GM18517 (cell line): Measurements from ENCODE around the gene TIMP2.
"Not testable (repeated sequence)": the region's sequence is repeated elsewhere in the genome, so short reads cannot be mapped to it uniquely, and the experiment has no call there.

Experiments
- ATAC-seq: cut with Tn5 transposase; IDR thresholded peaks from one replicate; pipeline ENCODE4 v1.9.1; 2021; ENCODE audit warnings: mild to moderate bottlenecking, moderate library complexity; ENCODE audit not compliant: unreplicated experiment

TIMP2 gene

DNA sequence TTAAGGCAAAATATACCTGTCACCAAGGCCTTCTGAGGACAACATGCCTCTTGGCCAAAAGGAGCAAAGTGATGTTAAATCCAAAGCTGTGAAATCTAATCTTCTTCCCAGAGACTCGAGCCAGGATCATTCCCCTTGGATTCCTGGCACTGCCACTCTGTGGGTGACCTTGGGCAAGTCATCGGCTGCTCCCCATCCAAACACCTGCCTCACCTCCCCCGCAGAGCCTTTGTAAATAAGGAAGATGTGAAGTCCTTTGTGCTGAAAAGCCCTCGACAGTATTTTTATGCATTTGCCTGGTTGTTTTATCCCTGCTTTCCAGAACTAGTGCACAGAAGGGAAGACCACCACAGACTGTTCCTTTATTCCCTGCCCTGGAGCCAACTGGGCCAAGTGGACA is 16.8 kb downstream of the TIMP2 start:
- no peak for ATAC-seq

DNA sequence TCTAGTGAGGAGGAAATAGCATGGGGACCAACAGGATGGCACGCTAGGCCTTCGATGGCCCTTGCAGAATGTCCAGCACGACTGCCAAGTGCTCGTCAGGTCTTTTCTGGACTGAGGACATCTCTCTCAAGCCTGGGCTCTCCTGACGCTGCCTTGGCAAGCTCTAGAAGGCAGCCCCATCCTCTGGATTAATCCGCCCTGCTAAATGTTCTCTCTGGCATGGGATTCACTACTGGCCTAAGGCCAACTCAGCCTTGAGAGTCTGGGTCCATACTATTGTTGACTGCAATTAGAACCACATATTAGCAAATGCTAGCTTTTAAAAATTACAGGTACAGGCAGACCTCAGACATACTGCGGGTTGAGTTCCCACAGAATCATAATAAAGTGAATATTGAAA is 19.6 kb downstream of the TIMP2 start:
- ATAC-seq = no peak

DNA sequence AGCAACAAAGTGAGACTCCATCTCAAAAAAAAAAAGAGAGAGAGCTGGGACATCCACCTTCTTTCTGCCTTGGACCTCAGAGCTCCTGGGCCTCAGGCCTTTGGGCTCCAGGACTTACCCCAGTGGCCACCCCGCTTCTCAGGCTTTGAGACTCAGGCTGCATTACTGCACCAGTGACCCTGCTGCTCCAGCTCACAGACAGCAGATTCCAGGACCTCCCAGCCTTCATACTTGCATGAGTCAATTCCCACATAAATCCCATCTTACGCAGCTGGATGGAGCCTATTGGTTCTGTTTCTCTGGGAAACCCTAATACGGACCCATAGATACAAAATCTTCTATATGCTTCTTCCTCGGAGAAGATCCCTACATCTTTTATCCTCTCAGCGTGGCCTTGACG is 20.1 kb downstream of the TIMP2 start:
- ATAC-seq = no peak

DNA sequence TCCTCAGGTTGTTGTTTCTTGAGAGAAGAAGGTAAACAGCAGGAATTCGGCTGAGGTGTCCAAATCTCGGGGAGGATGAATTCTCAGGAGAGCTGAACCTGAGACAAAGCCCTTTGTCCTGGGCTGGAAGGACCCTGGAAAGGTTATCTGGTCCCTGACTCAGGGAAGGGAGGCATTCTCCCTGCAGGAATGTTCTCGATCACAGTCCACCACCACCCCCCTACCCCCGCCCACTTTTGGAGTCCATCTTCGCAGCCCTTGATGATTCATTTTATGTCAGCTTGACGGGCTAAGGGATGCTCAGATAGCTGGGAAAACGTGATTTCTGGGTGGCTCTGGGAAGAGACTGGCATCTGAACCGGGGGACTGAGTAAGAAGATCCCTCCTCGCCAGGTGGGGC is 20.8 kb downstream of the TIMP2 start:
- no peak for ATAC-seq

DNA sequence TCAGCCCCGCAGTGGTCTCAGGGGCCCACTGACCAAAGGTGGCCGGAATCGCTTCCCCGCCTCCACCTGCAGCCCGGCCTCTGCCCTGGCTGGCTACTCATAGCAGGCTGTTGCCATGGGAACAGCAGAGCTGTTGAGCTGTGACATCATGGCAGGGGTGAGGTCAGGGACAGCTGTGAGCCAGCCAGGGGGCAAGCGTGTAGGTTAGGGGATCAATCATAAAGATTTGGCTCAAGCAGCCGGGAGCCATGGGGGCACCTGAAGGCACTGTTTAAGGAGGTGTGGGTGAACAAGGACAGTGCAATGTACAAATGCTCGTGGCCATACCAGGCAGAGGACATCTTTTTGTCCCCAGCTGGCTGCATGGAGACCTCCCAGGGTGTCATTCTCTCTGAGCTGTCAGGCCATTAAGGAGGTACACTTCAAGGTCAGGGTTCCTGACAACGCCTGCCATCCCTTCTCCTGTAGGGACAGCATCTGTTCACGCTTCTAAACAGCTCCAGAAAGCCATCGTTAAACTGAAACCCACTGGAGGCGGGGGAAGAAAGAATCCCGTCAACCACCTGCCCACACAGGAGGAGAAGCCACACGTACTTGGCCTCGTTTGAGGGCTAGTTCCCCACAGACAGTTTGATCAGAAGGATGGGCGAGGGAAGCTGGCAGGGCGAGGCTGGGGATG is 21.9 kb downstream of the TIMP2 start, which contains the start of gene CEP295NL:
CEP295NL (minus strand) TSS at position 101 of the 679 bp plus-strand sequence. CDS start 1,373 bp downstream, outside the sequence.
- no peak for ATAC-seq

DNA sequence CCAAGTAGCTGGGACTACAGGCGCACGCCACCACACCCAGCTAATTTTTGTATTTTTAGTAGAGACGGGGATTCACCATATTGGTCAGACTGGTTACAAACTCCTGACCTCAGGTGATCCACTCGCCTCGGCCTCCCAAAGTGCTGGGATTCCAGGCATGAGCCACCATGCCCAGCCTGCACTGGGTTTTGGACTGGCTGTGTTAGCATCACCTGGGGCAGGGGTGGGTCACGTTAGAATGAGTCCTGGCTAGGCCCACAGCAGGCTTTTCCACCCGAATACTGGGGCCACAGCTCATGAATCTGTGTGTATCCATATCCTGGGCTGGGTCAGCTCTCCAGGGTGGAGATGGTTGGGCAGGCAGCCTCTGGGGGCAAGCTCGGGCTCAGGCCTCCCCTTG is 23.0 kb downstream of the TIMP2 start:
- not testable (repeated sequence) for ATAC-seq

DNA sequence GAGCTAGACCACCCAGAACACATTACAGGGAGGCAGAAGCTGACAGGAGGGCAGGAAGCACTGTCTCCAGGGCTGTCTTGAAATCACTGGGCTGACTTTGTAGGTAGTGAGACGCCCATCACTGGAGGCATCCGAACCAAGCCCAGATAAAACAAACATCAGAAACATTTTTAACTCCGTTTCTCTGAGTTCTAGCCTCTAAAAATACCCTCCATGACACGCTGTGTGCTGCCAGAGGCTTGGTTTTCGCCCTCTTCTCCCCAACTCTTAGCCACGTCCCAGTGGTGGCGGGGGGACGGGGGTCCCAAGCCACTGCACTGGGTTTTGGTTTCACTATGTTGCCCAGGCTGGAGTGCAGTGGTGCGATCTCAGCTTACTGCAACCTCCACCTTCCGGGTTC is 23.4 kb downstream of the TIMP2 start:
- no peak for ATAC-seq

DNA sequence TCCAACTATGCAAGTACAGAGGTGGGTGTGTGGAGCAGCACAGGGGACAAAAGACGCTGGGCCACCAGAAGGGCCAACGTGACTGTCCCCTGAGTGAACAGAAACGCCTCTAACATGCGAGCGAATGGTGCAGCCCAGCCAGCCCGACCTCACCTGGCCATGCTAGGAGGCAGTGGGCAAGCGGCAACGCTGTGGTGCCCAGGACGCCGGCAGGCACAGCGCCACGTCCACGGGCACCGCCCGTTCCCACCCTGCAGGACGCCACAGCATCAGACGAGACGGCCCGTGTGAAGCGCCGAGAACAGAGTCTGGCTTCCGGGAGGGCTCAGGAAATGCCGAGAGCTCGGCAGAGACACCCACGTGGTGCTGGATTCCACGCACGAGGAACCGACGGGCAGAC is 24.4 kb downstream of the TIMP2 start:
- no peak for ATAC-seq

DNA sequence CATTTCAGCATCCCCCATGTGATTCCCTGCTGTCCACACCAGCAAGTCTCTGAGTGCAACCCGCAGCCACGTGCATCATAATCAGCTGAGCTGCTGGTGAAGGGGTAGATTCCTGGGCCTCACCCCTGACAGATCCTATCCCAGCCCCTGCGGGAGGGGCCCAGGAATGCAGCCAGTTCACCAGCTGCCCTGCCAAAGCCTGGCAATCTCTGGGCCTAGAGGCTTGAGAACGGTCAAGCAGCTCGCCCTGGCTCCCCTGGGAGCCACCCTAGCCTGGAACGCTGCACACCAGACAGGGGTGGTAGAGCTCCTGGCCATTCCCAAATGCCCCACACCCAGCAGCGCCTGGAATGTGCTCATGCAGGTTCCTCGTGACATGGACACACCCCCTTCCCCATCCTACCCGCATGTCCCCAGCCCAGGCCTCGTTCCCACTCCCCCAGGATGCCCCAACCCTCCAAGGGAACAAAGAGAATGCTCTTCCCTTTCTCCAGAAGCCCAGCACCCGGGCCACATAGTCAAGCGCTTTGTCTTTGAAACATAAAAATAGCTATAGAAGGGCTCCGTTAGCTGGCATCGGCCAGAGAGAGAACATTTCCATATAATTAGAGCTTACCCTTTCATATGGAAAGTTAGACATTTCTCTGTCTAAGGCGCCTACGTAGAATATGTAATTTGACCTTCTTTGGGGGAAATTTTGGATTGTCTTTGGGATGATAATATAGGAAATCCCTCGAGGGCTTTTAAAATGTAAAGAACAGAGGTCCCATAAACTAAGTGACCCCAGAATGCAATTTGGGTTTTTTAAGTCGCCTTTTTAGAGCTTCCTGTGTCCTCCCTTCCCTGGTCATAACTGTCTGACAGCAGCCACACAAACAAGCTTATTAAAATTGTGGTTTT is 25.6 kb downstream of the TIMP2 start:
- ATAC-seq = no peak

DNA sequence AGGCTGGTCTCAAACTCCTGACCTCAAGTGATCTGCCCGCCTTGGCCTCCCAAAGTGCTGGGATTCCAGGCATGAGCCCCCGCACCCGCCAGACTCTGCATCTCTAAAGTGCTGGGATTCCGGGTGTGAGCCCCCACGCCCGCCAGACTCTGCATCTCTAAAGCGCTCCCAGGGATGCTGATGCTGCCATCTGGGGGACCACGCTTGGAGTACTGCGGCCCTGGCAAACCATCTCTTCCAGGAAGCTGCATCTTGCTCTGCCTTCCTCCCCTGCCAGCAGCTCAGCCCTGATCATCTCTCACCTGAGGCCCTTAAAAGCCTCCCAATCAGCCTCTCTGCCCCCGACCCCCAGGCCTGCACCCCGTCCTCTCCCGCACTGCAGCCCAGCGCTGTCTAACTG is 26.2 kb downstream of the TIMP2 start:
- ATAC-seq = no peak

DNA sequence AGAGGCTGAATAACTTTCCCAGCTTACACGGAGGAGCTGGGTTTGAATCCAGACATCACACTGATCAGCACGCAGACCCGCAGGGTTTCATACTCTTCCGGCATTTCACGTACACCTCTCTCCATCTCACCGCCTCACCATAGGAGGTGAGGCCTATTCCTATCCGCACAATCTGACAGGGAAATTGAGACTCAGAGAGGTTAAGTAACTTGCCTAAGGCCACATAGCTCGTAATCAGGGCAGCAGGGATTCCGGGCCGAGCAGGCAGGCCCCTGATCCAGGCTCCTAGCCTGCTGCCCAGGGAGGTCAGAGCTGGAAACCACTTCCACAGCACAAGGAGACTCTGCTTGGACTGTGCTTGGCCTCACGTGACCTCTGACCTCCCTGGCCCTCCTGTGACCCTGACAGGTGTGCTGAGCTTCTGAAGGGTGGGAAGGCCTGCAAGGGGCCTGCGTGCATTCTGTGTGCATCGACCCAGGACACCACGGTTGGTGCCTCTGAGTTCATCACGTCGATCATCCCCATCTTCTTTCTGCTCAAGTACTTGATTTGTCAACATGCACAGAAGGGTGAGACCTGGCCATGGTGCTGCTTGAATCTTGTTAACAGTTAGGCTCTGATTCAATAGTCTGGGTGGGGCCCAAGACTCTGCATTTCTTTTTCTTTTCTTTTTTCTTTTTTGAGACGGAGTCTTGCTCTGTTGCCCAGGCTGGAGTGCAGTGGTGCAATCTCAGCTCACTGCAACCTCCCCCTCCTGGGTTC is 26.9 kb downstream of the TIMP2 start:
- ATAC-seq = no peak

DNA sequence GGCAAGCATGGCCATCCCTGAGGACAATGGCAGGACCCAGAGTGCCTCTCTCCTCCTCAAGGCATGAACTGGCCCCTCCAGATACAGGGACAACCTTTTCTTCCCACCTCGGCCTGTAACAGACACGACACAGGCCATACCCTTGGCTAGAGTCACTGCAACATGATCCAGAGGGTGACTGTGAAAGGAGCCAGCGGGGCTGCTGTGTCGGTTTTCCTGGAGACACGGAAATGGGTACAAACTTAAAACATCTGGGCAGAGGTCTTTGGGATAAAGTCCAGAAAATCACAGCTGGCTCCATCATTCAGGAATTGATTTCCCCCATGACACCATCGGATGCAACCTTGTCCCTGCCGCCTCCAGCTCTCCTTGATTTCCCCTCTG is 27.5 kb downstream of the TIMP2 start:
- no peak for ATAC-seq

DNA sequence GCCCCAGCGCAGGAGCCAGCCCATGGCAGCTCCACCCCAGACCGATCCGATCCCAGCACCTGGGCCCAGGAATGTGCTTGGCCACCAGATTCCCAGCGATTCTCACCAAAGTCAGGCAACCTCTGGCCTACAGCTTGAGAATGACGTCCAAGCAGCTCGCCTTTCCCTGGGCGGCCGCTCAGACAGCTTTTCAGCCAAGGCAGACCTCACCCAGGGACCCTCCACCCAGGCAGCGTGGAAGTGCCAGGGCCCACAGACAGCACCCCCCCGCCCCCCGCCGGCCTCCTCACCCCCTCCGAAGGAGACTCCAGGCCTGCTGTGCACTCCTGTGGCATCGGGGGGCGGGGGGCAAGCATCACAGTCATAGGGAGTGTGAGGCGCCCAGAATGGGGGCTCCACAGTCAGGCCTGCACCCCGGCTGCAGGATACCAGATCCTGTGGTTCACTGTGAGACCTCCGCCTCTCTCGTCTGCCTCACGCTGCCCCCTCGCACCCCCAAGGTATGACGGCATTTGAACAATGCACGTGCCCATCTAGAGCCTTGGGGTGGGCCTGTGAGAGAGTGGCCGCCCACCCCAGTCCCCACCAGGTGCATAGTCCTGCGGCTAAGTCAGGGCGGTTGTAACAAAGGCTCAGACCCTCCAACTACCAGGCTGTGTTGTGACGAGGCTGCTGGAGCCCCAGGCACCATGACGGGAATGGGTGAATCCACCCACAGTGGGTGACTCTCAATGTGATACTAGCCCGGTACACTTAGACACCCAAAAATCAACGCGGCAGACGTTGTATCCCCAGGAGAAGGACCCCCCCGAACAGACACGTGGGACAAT is 28.1 kb downstream of the TIMP2 start:
- ATAC-seq = no peak

DNA sequence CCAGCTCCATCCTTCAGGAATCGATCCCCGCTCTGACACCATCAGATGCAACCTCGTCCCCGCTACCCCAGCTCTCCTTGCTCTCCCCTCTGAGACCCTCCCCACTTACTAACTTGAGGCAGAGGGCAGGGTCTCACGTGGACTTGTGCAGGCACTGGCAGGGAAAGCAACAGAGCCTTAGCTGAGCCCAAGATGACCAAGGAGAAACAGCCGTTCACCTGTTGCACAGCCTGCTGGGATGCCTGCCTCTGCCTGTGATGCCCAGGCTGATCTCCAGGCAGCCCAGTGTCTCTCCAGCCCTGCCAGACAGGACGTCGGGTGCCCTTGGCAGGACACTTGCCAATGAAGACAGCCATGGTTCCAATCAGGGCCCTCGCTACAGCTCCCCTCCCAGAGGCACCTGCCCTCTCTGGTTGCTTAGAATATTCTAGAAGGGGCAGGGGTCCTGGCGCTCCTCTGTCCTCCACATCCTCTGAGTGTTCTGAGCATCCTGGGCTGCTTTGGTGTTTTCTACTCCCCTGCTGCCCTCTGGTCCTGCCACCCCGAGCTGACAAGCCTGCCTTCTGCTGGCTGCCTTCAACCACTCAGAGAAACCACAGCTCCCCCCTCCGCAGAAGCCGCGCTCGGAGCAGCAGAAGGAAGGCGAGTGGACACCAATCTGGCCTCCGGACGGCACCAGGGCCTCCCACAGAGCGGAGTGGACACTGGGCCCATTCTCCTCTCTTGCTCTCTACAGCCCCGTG is 28.9 kb downstream of the TIMP2 start:
- ATAC-seq = no peak

DNA sequence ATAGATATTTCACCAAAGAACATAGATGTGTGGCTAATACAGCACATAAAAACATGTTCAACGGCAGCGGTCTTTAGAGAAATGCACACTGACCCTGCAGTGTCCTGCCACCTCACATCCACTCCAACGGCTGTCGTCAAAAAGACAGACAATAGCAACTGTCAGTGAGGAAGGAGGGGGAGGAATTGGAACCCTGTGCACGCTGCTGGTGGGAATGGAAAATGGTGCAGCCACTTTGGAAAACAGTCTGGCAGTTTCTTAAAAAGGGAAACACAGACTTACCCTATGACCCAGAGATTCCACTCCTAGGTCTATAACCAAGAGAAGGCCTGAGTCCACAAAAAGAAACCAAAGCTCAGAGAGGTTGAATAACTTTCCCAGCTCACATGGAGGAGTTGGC is 29.9 kb downstream of the TIMP2 start:
- no peak for ATAC-seq

DNA sequence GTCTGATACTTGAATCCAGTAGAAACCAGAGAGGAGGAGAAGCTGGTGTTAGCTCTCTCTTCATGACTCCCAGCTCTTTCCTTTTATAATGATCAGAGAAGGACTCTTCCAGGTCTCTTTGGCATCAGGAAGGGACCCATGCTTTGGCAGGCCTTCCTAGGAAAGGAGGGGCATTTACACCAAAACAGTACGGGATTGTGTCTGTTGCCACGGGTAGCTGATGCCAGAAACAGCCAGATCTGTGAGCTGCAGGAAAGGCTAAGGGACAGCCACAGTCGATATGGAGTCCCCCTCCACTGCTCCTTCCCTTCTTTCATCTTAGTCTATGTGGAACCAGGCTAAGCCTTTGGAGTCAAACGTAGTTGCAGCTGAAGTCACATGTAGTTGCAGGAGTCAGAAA is 31.5 kb downstream of the TIMP2 start:
- no peak for ATAC-seq

DNA sequence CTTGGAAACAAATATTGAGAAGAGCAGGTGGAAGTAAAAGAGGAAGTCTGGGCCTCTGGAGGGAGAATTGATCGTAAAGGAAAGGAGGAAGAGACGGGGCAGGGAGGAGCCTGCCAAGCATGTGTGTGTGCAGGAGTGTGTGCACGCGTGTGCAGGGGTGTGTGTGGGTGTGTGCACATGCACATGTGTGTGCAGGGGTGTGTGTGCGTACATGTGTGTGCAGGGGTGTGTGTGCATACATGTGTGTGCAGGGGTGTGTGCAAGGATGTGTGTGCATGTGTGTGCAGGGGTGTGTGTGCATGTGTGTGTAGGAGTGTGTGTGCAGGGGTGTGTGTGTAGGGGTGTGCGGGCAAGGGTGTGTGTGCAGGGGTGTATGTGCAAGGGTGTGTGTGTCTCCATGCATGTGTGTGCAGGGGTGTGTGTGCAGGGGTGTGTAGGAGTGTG is 32.2 kb downstream of the TIMP2 start:
- ATAC-seq = no peak

DNA sequence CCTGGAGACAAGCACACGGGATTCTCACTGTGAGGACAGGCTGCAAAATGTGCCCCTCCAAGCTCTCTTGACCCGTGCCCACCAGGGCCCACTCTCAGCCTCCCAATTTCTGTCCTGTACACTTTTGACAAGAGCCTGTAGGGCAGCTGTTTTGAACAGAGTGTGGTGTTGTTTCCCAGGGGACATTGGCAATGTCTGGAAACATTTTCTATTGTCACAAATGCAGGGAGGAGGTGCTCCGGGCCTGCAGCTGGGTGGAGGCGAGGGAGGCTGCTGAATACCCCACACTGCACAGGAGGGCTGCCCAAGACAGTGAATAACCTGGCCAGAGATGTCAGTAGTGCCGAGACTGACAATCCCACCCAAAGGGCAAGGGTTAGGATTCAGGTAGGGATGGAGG is 32.7 kb downstream of the TIMP2 start:
- no peak for ATAC-seq

DNA sequence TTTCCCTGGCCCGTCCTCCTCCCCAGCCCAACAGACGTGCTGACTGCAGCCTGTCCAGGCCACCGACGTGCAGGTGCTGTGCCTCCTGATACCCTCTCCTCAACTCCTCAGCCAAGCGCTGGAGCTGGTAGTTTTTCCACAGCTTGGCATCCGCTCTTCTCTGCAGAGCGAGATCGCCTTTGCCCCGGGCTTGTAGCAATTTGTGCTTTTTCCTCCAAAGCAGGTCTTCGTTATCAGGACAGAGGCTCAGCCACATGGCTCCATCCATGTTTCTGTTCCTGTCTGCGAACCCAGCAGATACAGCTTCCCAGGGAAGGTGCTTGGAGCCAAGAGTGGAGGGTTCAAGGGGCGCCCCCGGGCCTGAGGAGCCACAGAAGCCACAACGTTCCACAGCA is 33.1 kb downstream of the TIMP2 start:
- ATAC-seq = no peak
